Activated naive CD8-positive, alpha-beta T cell treated with anti-CD3 and anti-CD28 coated beads, Interleukin-2, amount 10 ng/mL, durations not matched to agents 7 days and 5 days (primary cell): ENCODE data around the gene INPP5A. TPM values are rescaled to one million over a fixed set of nuclear protein-coding genes. Genes with fewer than 3 reads are reported as not detected.
"Not testable (repeated sequence)": the region's sequence is repeated elsewhere in the genome, so short reads cannot be mapped to it uniquely, and the experiment has no call there.

Experiments
- ATAC-seq: fragments of 150-1000 bp; cut with Tn5 transposase; one replicate; pipeline ENCODE4 v1.10.0; 2021; ENCODE audit warnings: low read depth, moderate library complexity
- POLR2A ChIA-PET: fragments of 350-600 bp; sonication (Branson Sonifier 250); formaldehyde crosslinking; loops from one replicate; lab custom pipeline; 2021; ENCODE audit warnings: antibody characterized with exemption; lab: Charles Lee
- DNase-seq: peaks from one replicate; pipeline ENCODE4 v3.0.0; 2021
- H3K27ac Mint-ChIP-seq: one replicate; pipeline ENCODE4 v1.8.0; 2022; ENCODE audit warnings: mild to moderate bottlenecking, mixed read lengths
- H3K27me3 Mint-ChIP-seq: one replicate; pipeline ENCODE4 v1.8.0; 2022; ENCODE audit warnings: mild to moderate bottlenecking, moderate library complexity, mixed read lengths
- H3K36me3 Mint-ChIP-seq: one replicate; pipeline ENCODE4 v1.8.0; 2021; ENCODE audit warnings: mild to moderate bottlenecking, mixed read lengths
- H3K4me1 Mint-ChIP-seq: one replicate; pipeline ENCODE4 v1.8.0; 2021; ENCODE audit warnings: mixed read lengths
- H3K4me3 Mint-ChIP-seq: one replicate; pipeline ENCODE4 v1.8.0; 2022; ENCODE audit warnings: mild to moderate bottlenecking, moderate library complexity, mixed read lengths
- H3K9me3 Mint-ChIP-seq: one replicate; pipeline ENCODE4 v1.8.0; 2021; ENCODE audit warnings: mixed read lengths
- total RNA-seq, 2 experiments: library from RNA; stranded (reverse); gene quantifications; one replicate each; pipeline ENCODE4 v1.2.3, GENCODE V29; 2021

The INPP5A gene
- total RNA-seq, 2 experiments from 2014 or later, result 14.1 to 15.7 TPM

DNA sequence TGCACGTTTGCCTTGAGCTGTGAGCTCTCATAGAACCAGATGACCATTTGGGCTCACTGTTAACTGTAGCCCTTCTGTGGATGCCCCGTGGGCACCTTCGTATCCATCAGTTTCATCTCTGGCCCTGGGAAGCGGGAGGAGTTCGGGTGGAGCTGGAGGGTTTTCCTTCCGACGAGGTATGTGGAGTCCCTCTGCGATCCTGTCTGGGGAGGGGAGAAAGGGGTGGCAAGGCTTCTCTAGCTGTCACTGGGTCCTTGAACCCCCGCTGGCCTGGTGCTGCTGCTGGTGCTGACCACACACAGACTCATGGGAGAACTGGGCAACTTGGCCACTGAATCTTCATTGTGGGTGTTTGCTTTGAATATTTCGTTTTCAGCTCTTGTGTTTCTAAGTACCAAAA lies 32.7 kb downstream of the INPP5A start:
- H3K4me3 Mint-ChIP-seq, result no peak overlapping the region
- POLR2A ChIA-PET, result interaction anchor here (2.6 kb wide), 1 partner anchor 19 kb away, joined by 10 read pairs; no protein-coding TSS in a partner anchor

DNA sequence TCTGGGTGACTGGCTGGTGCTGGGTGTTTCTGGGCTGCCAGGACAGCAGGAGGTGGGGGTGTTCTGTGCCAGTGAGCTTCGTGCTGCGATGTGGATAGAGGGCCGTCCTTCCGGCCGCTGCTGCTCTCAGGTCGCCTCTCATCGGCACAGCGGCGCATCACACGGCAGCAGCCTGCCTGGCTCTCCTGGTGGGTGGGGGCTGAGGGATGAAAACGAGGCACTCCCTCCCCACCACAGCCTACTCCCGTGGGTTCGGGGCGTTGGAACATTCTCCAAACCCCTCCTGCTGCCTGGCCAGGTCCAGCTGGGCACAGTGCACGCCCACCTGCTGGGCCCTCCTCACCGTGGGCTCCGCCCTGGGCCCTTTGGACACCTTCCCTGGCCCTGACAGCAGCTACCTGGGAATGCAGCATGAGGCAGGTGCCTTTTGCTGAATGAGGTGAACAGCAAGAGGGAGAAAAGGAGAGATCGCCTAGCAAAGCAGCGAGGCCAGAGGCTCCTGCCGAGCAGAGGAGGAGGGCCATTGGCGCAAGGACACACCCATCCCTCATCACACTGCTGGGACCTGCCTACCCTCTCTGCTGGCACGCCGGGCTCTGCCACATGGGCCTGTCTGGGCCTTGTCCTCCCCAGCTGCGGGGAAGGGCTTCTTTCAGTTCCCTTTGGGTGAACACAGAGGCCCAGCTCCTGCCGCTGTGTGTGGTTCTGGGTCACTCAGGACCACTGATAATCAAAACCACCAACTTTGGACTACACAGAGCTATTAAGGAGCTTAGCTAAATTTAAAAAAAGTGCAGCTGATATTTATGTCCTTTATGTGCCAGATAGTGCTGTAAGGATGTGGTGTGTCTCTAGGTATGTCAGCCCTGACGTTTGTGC lies 33.4 kb downstream of the INPP5A start:
- Mint-ChIP-seq H3K27ac (no peak overlapping the region), H3K27me3 (no peaks in the 10 kb centered on the region), H3K9me3 (no peaks in the 10 kb centered on the region), H3K4me1 (peaks cover 16% of the 10 kb centered on the region), H3K36me3 (no peaks in the 10 kb centered on the region), H3K4me3 (no peak overlapping the region)
- ATAC-seq (no peak), DNase-seq (no peak)
- POLR2A ChIA-PET, result interaction anchor here (1.3 to 2.6 kb wide), 4 partner anchors 16 to 32 kb away, joined by 3 to 10 read pairs (median 8); no protein-coding TSS in a partner anchor

More for the DNA sequence above, 32.7 kb downstream of the INPP5A start:
- peaks cover 12% of the 10 kb centered on the region for H3K4me1 Mint-ChIP-seq
- H3K36me3 Mint-ChIP-seq, result peaks cover 2% of the 10 kb centered on the region
- DNase-seq (no peak), ATAC-seq (no peak)
- H3K27me3 Mint-ChIP-seq, result no peaks in the 10 kb centered on the region
- H3K9me3 Mint-ChIP-seq, result no peaks in the 10 kb centered on the region
- peak overlapping the region; percentile 25 for H3K27ac Mint-ChIP-seq

DNA sequence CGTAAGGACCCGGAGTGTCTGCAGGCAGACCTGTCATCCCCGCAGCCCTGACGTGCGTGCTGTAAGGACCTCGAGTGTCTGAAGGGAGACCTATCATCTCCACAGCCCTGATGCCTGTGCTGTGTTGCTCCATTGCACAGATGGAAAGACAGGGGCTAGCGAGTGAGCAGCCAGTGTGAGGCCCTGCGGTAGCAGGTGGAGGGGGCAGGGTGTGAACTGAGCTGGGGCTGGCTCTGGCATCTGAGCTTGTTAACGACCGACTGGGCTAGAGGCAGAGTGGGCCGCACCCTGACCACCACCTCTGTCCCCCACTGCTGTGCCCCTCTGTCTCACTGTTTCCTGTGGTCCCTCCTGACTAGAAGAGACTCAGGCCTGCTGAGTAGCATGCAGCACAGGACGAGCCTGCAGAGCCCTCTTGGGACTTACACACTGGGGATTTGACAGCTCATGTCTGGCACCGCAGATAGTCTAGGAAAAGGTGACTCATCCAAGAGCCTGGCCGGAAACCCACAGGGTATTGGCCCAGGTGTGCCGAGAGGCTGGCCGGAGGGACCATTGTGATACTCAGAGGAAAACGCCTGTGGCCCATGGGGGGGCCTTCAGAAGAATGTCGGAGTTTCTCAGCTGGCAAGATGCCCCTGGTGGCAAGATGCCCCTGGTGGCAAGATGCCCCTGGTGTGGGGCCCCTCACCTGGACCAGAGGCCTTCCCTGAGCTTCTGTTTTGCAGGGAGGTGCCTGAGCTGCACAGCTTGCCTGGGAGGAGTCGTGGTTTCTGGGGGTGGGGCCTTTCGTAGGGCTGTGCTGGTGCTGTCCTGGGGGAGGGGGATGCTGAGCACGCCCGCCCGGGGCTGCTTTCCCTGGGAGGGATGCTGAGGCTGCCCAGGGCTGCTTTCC lies 34.3 kb downstream of the INPP5A start:
- Mint-ChIP-seq H3K9me3 (no peaks in the 10 kb centered on the region), H3K4me1 (peaks cover 19% of the 10 kb centered on the region), H3K4me3 (no peak overlapping the region), H3K36me3 (no peaks in the 10 kb centered on the region), H3K27ac (no peak overlapping the region), H3K27me3 (no peaks in the 10 kb centered on the region)
- ATAC-seq (peak; percentile 83), DNase-seq (peak; percentile 69)
- POLR2A ChIA-PET, result interaction anchor here (1.1 to 2.6 kb wide), 5 partner anchors 16 to 35 kb away, joined by 3 to 10 read pairs (median 5); no protein-coding TSS in a partner anchor

DNA sequence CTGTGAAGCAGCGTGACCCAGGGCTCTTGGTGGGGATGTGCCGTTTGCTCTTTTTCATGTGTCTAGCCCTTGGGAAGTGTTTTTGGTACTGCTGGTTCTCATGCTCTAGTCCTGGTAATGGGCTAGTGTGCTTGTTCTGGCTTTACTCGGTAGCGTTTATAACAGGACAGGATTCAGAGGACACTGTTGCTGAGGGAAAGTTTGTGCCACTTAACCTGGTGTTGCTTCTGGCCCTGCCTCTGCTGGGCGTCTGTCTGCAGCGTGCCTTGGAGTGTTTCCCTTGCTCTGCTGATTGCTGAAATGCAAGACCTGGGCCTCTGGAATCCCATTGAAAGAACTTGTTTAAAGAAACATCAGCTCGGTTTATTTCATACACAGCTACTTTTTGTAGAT lies 35.0 kb downstream of the INPP5A start:
- no peak overlapping the region for H3K27ac Mint-ChIP-seq
- no peak for ATAC-seq
- no peaks in the 10 kb centered on the region for H3K36me3 Mint-ChIP-seq
- H3K4me1 Mint-ChIP-seq, result peaks cover 19% of the 10 kb centered on the region
- no peaks in the 10 kb centered on the region for H3K27me3 Mint-ChIP-seq
- POLR2A ChIA-PET, result interaction anchor here (1.1 to 2.6 kb wide), 5 partner anchors 15 to 36 kb away, joined by 3 to 10 read pairs (median 5); no protein-coding TSS in a partner anchor
- no peak for DNase-seq
- H3K9me3 Mint-ChIP-seq, result no peaks in the 10 kb centered on the region
- H3K4me3 Mint-ChIP-seq, result no peak overlapping the region

DNA sequence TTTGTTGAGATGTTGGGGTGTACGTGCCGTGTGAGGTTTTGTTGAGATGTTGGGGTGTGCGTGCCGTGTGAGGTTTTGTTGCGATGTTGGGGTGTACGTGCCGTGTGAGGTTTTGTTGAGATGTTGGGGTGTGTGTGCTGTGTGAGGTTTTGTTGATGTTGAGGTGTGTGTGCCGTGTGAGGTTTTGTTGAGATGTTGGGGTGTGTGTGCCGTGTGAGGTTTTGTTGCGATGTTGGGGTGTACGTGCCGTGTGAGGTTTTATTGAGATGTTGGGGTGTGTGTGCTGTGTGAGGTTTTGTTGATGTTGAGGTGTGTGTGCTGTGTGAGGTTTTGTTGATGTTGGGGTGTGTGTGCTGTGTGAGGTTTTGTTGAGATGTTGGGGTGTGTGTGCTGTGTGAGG lies 35.4 kb downstream of the INPP5A start:
- not testable (repeated sequence) for ATAC-seq, DNase-seq, H3K4me3 Mint-ChIP-seq, H3K27ac Mint-ChIP-seq, H3K27me3 Mint-ChIP-seq, H3K36me3 Mint-ChIP-seq, H3K9me3 Mint-ChIP-seq
- H3K4me1 Mint-ChIP-seq, result peaks cover 19% of the 10 kb centered on the region
- POLR2A ChIA-PET, result interaction anchor here (1.6 kb wide), 1 partner anchor 18 kb away, joined by 5 read pairs; no protein-coding TSS in a partner anchor

- H3K4me1 Mint-ChIP-seq, result peaks cover 23% of the 10 kb centered on the region
- H3K4me3 Mint-ChIP-seq, result no peak overlapping the region
- no peak for ATAC-seq
- no peaks in the 10 kb centered on the region for H3K9me3 Mint-ChIP-seq
- POLR2A ChIA-PET, result interaction anchor here (0.8 kb wide), 1 partner anchor 38 kb away, joined by 3 read pairs; no protein-coding TSS in a partner anchor
- no peak overlapping the region for H3K27ac Mint-ChIP-seq
- peaks cover 4% of the 10 kb centered on the region for H3K27me3 Mint-ChIP-seq
- no peaks in the 10 kb centered on the region for H3K36me3 Mint-ChIP-seq
- no peak for DNase-seq
Observed at GRCh38 chr10:132574288-132574687, 36.7 kb downstream of the INPP5A start.

GRCh38 chr10:132574783-132575319 lies 37.3 kb downstream of the INPP5A start:
- peaks cover 4% of the 10 kb centered on the region for H3K27me3 Mint-ChIP-seq
- no peaks in the 10 kb centered on the region for H3K36me3 Mint-ChIP-seq
- peak overlapping the region; percentile 45 for H3K4me3 Mint-ChIP-seq
- H3K27ac Mint-ChIP-seq, result peak overlapping the region; percentile 34
- POLR2A ChIA-PET, result interaction anchor here (0.8 kb wide), 1 partner anchor 39 kb away, joined by 3 read pairs; no protein-coding TSS in a partner anchor
- no peaks in the 10 kb centered on the region for H3K9me3 Mint-ChIP-seq
- DNase-seq (no peak), ATAC-seq (no peak)
- peaks cover 23% of the 10 kb centered on the region for H3K4me1 Mint-ChIP-seq

DNA sequence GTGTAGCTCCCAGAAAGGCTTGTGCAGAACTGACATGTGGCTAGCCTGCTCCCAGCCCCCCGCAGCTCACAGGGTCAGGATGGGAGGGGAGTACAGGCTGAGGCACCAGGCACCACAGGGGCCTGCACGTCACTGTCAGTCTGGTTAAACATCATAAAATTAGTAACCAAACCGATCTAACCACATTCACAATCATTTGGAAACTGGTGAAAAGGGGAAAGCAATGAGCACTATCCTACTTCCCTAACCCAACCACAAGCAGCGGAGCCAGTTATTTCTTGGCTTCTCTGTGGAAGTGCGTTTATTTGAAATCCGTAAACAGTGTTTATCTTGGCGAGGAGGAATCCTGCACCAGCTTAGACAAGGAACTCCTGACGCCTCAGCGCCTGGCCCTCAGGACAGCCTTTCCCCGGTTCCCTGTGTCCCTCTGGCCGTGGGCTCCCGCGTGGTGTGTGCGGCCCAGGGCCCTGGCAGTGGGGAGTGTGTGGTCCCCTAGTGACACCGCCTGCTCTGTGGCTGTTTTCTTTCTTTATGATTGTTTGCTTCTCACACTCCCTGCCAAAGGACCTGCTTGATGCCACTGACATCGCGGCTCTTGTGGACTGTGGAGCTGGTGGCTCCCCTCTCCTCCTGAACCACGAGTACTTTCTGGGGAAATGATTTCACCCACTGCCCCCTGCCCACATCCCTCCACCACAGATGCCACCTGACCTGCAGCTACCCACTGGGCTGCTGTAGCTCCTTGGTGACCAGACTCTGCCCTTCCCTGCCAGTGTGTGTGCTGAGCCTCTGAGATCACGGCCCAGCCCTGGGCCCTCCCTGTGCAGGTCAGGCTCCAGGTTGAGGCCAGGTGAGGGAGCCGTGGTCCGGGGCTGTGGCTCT lies 38.0 kb downstream of the INPP5A start:
- H3K36me3 Mint-ChIP-seq, result peaks cover under 1% of the 10 kb centered on the region
- DNase-seq (peak; percentile 50), ATAC-seq (peak; percentile 23)
- peaks cover 4% of the 10 kb centered on the region for H3K27me3 Mint-ChIP-seq
- POLR2A ChIA-PET, result interaction anchor here (0.8 kb wide), 1 partner anchor 39 kb away, joined by 3 read pairs; no protein-coding TSS in a partner anchor
- H3K4me1 Mint-ChIP-seq, result peaks cover 23% of the 10 kb centered on the region
- peak overlapping the region; percentile 45 for H3K4me3 Mint-ChIP-seq
- no peaks in the 10 kb centered on the region for H3K9me3 Mint-ChIP-seq
- peak overlapping the region; percentile 34 for H3K27ac Mint-ChIP-seq

DNA sequence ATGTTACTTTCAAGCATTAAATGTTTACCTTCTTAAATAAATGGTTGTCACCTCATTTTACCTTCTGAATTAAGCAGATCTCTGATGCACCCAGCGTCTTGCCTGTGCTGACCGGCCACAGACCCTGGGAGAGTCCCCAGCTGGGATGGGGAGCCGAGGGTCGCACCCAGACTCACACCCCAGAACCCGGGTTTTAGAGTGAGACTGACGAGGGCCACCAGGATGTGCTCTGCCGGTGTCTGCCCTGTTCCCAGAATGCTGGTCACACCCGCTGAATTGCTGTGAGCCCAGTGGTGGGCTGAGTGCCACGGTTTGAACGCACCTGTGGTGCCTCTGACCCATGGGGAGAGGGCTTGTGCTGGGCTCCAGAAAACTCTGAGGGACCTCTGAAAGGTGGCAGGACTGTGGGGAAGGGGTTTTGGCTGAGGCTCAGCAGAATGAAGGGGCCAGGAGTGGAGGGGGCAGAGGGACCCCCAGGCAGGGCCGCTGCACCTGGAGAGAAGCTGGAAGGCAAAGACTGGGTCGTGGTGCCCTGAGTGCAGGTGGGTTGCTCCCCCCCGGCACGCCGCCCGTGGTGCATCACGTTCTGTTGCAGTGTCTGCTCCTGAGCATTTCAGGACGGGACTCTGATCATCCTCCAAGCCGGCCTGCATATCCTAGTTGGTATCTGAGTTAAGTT lies 39.2 kb downstream of the INPP5A start:
- Mint-ChIP-seq H3K27ac (no peak overlapping the region), H3K4me1 (peaks cover 22% of the 10 kb centered on the region)
- no peak for ATAC-seq

GRCh38 chr10:132577350-132578003 lies 39.9 kb downstream of the INPP5A start:
- Mint-ChIP-seq H3K4me3 (no peak overlapping the region), H3K27ac (no peak overlapping the region), H3K27me3 (peaks cover 4% of the 10 kb centered on the region), H3K36me3 (peaks cover 7% of the 10 kb centered on the region), H3K4me1 (peaks cover 22% of the 10 kb centered on the region), H3K9me3 (no peaks in the 10 kb centered on the region)
- no peak for DNase-seq
- POLR2A ChIA-PET, result no interaction called here
- ATAC-seq, result no peak

More for the DNA sequence above, 39.2 kb downstream of the INPP5A start:
- no peak for DNase-seq
- H3K36me3 Mint-ChIP-seq, result peaks cover 7% of the 10 kb centered on the region
- no peak overlapping the region for H3K4me3 Mint-ChIP-seq
- POLR2A ChIA-PET, result no interaction called here
- H3K9me3 Mint-ChIP-seq, result no peaks in the 10 kb centered on the region
- H3K27me3 Mint-ChIP-seq, result peaks cover 4% of the 10 kb centered on the region

DNA sequence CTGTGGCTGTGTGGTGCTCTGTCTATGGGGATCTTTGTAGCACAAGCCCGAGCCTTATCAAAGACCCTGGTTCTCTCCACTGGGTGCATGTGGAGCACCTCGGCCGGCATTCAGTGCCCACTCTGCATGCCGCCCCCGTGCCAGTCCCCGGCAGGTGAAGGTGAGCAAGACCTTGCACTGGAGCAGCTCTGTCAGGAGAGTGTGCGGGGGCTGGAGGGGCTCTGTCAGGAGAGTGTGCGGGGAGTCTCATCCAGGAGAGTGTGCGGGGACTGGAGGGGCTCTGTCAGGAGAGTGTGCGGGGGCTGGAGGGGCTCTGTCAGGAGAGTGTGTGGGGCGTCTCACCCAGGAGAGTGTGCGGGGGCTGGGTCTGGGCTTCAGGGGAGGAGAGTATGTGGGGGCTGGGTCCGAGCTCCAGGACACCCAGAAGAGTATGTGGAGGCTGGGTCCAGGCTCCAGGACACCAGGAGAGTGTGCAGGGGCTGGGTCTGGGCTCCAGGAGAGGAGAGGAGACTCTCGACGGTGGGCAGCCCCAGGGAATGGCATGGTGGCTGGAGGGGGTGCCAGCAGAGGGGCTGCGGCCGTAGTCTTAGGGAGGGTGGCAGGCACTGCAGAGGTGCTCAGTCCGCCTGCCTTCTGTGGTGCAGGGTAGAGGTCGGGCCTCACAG lies 40.8 kb downstream of the INPP5A start:
- H3K27ac Mint-ChIP-seq, result no peak overlapping the region
- POLR2A ChIA-PET, result interaction anchor here (0.6 kb wide), 1 partner anchor 34 kb away, joined by 5 read pairs; no protein-coding TSS in a partner anchor
- no peaks in the 10 kb centered on the region for H3K9me3 Mint-ChIP-seq
- DNase-seq (no peak), ATAC-seq (no peak)
- no peak overlapping the region for H3K4me3 Mint-ChIP-seq
- H3K4me1 Mint-ChIP-seq, result peaks cover 24% of the 10 kb centered on the region
- peaks cover 7% of the 10 kb centered on the region for H3K36me3 Mint-ChIP-seq
- peaks cover 6% of the 10 kb centered on the region for H3K27me3 Mint-ChIP-seq
